HL-60 (cell line): ENCODE data around the gene CSNK1G1.

Experiments used
- GABPA ChIP-seq: IDR thresholded peaks from 2 replicates; pipeline ENCODE4 v1.6.1; 2012; ENCODE audit warnings: low read depth
- POLR2AphosphoS5 ChIP-seq: IDR thresholded peaks from 2 replicates; pipeline ENCODE4 v1.6.1; 2012; ENCODE audit warnings: low read depth
- REST ChIP-seq: IDR thresholded peaks from 2 replicates; pipeline ENCODE4 v1.6.1; 2012; ENCODE audit warnings: low read depth; ENCODE audit not compliant: insufficient replicate concordance
- SPI1 ChIP-seq: IDR thresholded peaks from 2 replicates; pipeline ENCODE4 v1.6.1; 2012; ENCODE audit warnings: low read depth, mild to moderate bottlenecking, borderline replicate concordance
- TF ChIP-seq, protein P1 (sequence below): IDR thresholded peaks from one replicate; pipeline ENCODE4 v1.5.1; 2011; ENCODE audit warnings: low read length, control low read depth, inconsistent platforms; ENCODE audit not compliant: insufficient read depth

- TF ChIP-seq, protein P1, sequence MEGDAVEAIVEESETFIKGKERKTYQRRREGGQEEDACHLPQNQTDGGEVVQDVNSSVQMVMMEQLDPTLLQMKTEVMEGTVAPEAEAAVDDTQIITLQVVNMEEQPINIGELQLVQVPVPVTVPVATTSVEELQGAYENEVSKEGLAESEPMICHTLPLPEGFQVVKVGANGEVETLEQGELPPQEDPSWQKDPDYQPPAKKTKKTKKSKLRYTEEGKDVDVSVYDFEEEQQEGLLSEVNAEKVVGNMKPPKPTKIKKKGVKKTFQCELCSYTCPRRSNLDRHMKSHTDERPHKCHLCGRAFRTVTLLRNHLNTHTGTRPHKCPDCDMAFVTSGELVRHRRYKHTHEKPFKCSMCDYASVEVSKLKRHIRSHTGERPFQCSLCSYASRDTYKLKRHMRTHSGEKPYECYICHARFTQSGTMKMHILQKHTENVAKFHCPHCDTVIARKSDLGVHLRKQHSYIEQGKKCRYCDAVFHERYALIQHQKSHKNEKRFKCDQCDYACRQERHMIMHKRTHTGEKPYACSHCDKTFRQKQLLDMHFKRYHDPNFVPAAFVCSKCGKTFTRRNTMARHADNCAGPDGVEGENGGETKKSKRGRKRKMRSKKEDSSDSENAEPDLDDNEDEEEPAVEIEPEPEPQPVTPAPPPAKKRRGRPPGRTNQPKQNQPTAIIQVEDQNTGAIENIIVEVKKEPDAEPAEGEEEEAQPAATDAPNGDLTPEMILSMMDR: no peak
- TF ChIP-seq REST (no peak), POLR2AphosphoS5 (no peak), SPI1 (no peak), GABPA (no peak)
These were observed 222.2 kb downstream of the CSNK1G1 start for GRCh38 chr15:64133623-64134344.
